Kidney (tissue), 14 donors: ENCODE data around the gene CLHC1. TPM values are rescaled to one million over a fixed set of nuclear protein-coding genes. Genes with fewer than 3 reads are reported as not detected.
"Not testable (repeated sequence)": the region's sequence is repeated elsewhere in the genome, so short reads cannot be mapped to it uniquely, and the experiment has no call there.

Experiments
- DNase-seq, 5 donors: peaks; one replicate each; pipeline ENCODE4 v3.0.0-alpha.2; 2013 to 2020
- FAIRE-seq: peaks from 2 replicates; lab custom pipeline; 2012; peaks lifted over from hg19 to GRCh38; lab: Jason Lieb, UNC
- H3K27ac ChIP-seq, 2 donors: one replicate each; pipeline ENCODE4 v1.7.0; 2013; ENCODE audit warnings: low read depth in 2 of 2, low read length in 2 of 2, inconsistent platforms in 1 of 2
- H3K27me3 ChIP-seq: one replicate; pipeline ENCODE4 v1.7.1; 2013; ENCODE audit warnings: low read length, inconsistent platforms; ENCODE audit not compliant: control insufficient read depth, insufficient read depth
- H3K36me3 ChIP-seq, 3 donors: one replicate each; pipeline versions ENCODE4 v1.7.0 to v1.7.1; 2013; ENCODE audit warnings: low read length in 3 of 3, control low read depth in 1 of 3, inconsistent platforms in 1 of 3; ENCODE audit not compliant: insufficient read depth in 3 of 3, control insufficient read depth in 2 of 3
- H3K4me1 ChIP-seq, 3 donors: one replicate each; pipeline versions ENCODE4 v1.7.0 to v1.7.1; 2013; ENCODE audit warnings: low read length in 3 of 3, inconsistent platforms in 1 of 3, low read depth in 1 of 3; ENCODE audit not compliant: control insufficient read depth in 2 of 3, insufficient read depth in 2 of 3
- H3K4me3 ChIP-seq, 3 donors: one replicate each; pipeline versions ENCODE4 v1.7.0 to v1.8.1; 2013; ENCODE audit warnings: low read length in 3 of 3, control low read depth in 1 of 3, inconsistent platforms in 1 of 3
- H3K9ac ChIP-seq, 3 donors: one replicate each; pipeline versions ENCODE4 v1.7.0 to v1.7.1; 2013; ENCODE audit warnings: low read length in 3 of 3, control low read depth in 1 of 3, inconsistent platforms in 1 of 3
- H3K9me3 ChIP-seq, 3 donors: one replicate each; pipeline versions ENCODE4 v1.7.0 to v1.7.1; 2013; ENCODE audit warnings: low read length in 3 of 3, control low read depth in 1 of 3, inconsistent platforms in 1 of 3; ENCODE audit not compliant: control insufficient read depth in 2 of 3, insufficient read depth in 1 of 3
- CTCF ChIP-seq: IDR thresholded peaks from 3 replicates; pipeline ENCODE4 v1.5.1; 2012; ENCODE audit warnings: mild to moderate bottlenecking, moderate library complexity, borderline replicate concordance; ENCODE audit not compliant: insufficient read depth; ENCODE audit errors: extremely low read depth
- intact Hi-C: fragments of 100-400 bp; cut with DNase I; formaldehyde crosslinking; loops from one replicate; pipeline ENCODE4 v1.11.1; 2022
- polyA plus RNA-seq: library from polyadenylated mRNA; stranded (reverse); fragments of 350-450 nt; fragmentation: Illumina TruSeq; extraction: RNeasy Lipid Tissue Mini Kit (QIAGEN cat#74804); gene quantifications from one replicate; pipeline ENCODE4 v1.2.3, GENCODE V29; 2014; ENCODE audit warnings: low read depth, low replicate concordance; ENCODE audit not compliant: insufficient read depth
- total RNA-seq: library from RNA; stranded (reverse); fragmentation: NEBNext Ultra II Directional; extraction: Animal tissue kit (Norgen Biotek cat#: 25700); gene quantifications from one replicate; pipeline ENCODE4 v1.2.1, GENCODE V29; 2021
- donor health status: control.
- donor health status: control.
- donor health status: control.
- donor health status: control.
- donor health status: control.
- donor health status: DM: yes; HTN: yes; CAD: no.
- donor health status: Normal renal cell carcinoma (clear cell type).

The CLHC1 gene
- total and polyA plus RNA-seq, 2 donors from 2014 or later, result 8.3 to 14.0 TPM

- Histone ChIP-seq H3K9ac (no peak overlapping the region), H3K27me3 (no peaks in the 10 kb centered on the region), H3K36me3 (no peaks in the 10 kb centered on the region), H3K4me1 (no peaks in the 10 kb centered on the region), H3K27ac (no peak overlapping the region), H3K4me3 (no peak overlapping the region), H3K9me3 (no peaks in the 10 kb centered on the region)
- DNase-seq, result no peak
- FAIRE-seq, result no peak
- intact Hi-C loops, result no loop called here
- TF ChIP-seq CTCF, result no peak
Measured at GRCh38 chr2:55277310-55277709, 45.2 kb upstream of the CLHC1 start.

GRCh38 chr2:55274346-55274745 is 42.3 kb upstream of the CLHC1 start:
- H3K4me1 ChIP-seq, H3K27me3 ChIP-seq, DNase-seq, H3K36me3 ChIP-seq, H3K27ac ChIP-seq, H3K4me3 ChIP-seq, H3K9ac ChIP-seq, H3K9me3 ChIP-seq, intact Hi-C loops, FAIRE-seq: not testable (repeated sequence)

- no peak for TF ChIP-seq CTCF
- DNase-seq (peak in 2 of 5 donors; percentile 14 to 16), FAIRE-seq (no peak)
- H3K36me3 ChIP-seq, result no peaks in the 10 kb centered on the region
- intact Hi-C loops, result no loop called here
- peak overlapping the region; percentile 96 to 100 (median 98) for H3K4me3 ChIP-seq
- H3K27me3 ChIP-seq, result no peaks in the 10 kb centered on the region
- H3K9me3 ChIP-seq, result no peaks in the 10 kb centered on the region
- peak overlapping the region; percentile 90 to 98 (median 95) for H3K9ac ChIP-seq
- H3K27ac ChIP-seq, result peak overlapping the region in 1 of 2 donors; percentile 68
- H3K4me1 ChIP-seq, result peaks cover 0 to 4% (median 0%) of the 10 kb centered on the region in 3 donors
Measured at GRCh38 chr2:55269645-55269990, 37.5 kb upstream of the CLHC1 start.

GRCh38 chr2:55268907-55269644 is 37.0 kb upstream of the CLHC1 start, which contains the start of gene MTIF2:
Gene MTIF2, minus strand, starts transcription at chr2:55269231. Its CDS starts 5,373 bp downstream, at chr2:55263858.
- TF ChIP-seq CTCF, result no peak
- FAIRE-seq, result peak; percentile 80
- Histone ChIP-seq H3K9me3 (no peaks in the 10 kb centered on the region), H3K27me3 (no peaks in the 10 kb centered on the region), H3K9ac (peak within 1 kb of the TSS; percentile 90 to 98 (median 95)), H3K4me3 (peak within 1 kb of the TSS; percentile 96 to 100 (median 98)), H3K27ac (peak within 1 kb of the TSS; percentile 73 to 94), H3K4me1 (peaks cover 0 to 4% (median 0%) of the 10 kb centered on the region in 3 donors), H3K36me3 (peaks cover 0 to 3% (median 0%) of the 10 kb centered on the region in 3 donors)
- DNase-seq, result peak; percentile 96 to 98 (median 97)
- intact Hi-C loops, result no loop called here
